OCI-LY1 (cell line): ENCODE measurements around the gene NDUFB6.

Source experiments
- CTCF ChIP-seq: fragments of 200-600 bp; sonication (generic), shearing (Covaris generic); IDR thresholded peaks from 2 replicates; pipeline ENCODE4 v1.5.1; 2017; ENCODE audit warnings: mild to moderate bottlenecking, antibody characterized with exemption, low read length, moderate library complexity, mixed read lengths
- EZH2 ChIP-seq: fragments of 200-600 bp; sonication (generic), shearing (Covaris generic); IDR thresholded peaks from 2 replicates; pipeline ENCODE4 v1.8.0; 2017; ENCODE audit warnings: borderline replicate concordance, mixed run types, mild to moderate bottlenecking, antibody characterized with exemption, low read length, moderate library complexity, mixed read lengths

- TF ChIP-seq CTCF (peak; percentile 66), EZH2 (no peak)
Measured at GRCh38 chr9:32526041-32526706, 46.8 kb downstream of the NDUFB6 start, which contains the start of gene RIGI.
